ENCODE data around the gene ITPRIP. TPM values are rescaled to one million over a fixed set of nuclear protein-coding genes. Genes with fewer than 3 reads are reported as not detected.

Gene ITPRIP
- total RNA-seq, 1 experiment from 2014 or later, result 22.5 TPM

GRCh38 chr10:104347295-104348045, 9.2 kb upstream of the ITPRIP start:
- Histone ChIP-seq H3K4me2 (ENCODE audit: insufficient read depth, insufficient read length, low read length) (no peak overlapping the region), H3K9ac (ENCODE audit: extremely low read depth, insufficient read length, low read length) (no peak overlapping the region), H3T11ph (ENCODE audit: low read length) (no peak overlapping the region), H3K56ac (ENCODE audit: insufficient read length, low read depth, low read length) (no peak overlapping the region), H3K14ac (ENCODE audit: insufficient read depth, low read length) (no peak overlapping the region), H3K23me2 (ENCODE audit: insufficient read length, low read depth, low read length, poor library complexity, severe bottlenecking) (no peaks in the 10 kb centered on the region), H2BK15ac (ENCODE audit: low read depth, low read length) (no peak overlapping the region), H4K20me1 (ENCODE audit: control insufficient read depth, insufficient read depth, insufficient read length) (no peaks in the 10 kb centered on the region), H2AK5ac (ENCODE audit: insufficient read length, low read length) (no peak overlapping the region), H4K91ac (ENCODE audit: insufficient read length, low read depth, low read length) (no peak overlapping the region), H3K9me3 (ENCODE audit: control insufficient read depth, low read depth, low read length) (no peaks in the 10 kb centered on the region), H3K27ac (ENCODE audit: insufficient read length, low read depth, low read length) (no peak overlapping the region), H3K79me2 (ENCODE audit: insufficient read depth, low read length) (no peaks in the 10 kb centered on the region), H3K18ac (ENCODE audit: insufficient read length, low read depth, low read length) (no peak overlapping the region), H3K4ac (ENCODE audit: low read depth, low read length) (no peak overlapping the region), H3K23ac (ENCODE audit: insufficient read length, low read depth, low read length) (no peak overlapping the region), H2AFZ (ENCODE audit: low read length) (no peak overlapping the region), H2BK12ac (ENCODE audit: insufficient read length, low read depth, low read length) (no peak overlapping the region), H2BK120ac (ENCODE audit: low read depth, low read length, poor library complexity, severe bottlenecking) (no peak overlapping the region), H4K8ac (replicated peaks; ENCODE audit: insufficient read length, low read depth, low read length) (no peak overlapping the region), H2BK5ac (ENCODE audit: insufficient read length, low read length) (no peak overlapping the region), H4K5ac (ENCODE audit: insufficient read length, low read depth, low read length) (no peak overlapping the region), H3K27me3 (ENCODE audit: insufficient read depth, low read length) (no peaks in the 10 kb centered on the region; the same call in 1 of the 2 replicates), H2BK20ac (ENCODE audit: low read depth, low read length, poor library complexity, severe bottlenecking) (no peak overlapping the region), H3K4me1 (ENCODE audit: insufficient read depth, low read length) (peaks cover 8% of the 10 kb centered on the region; the same call in 1 of the 2 replicates), H3K79me1 (ENCODE audit: insufficient read depth, low read depth, low read length, poor library complexity, severe bottlenecking) (no peaks in the 10 kb centered on the region)
- peaks cover 7 to 8% of the 10 kb centered on the region in 2 experiments; a peak in 3 of 4 replicates for H3K4me1 Mint-ChIP-seq
- H3K27me3 Mint-ChIP-seq (ENCODE audit: low read depth), result no peaks in the 10 kb centered on the region; the same call in 1 of the 2 replicates
- no peak for TF ChIP-seq CTCF (conservative IDR thresholded peaks at IDR 0.05)
- H3K27ac Mint-ChIP-seq, result no peak overlapping the region
- no peak overlapping the region for H3K4me3 Mint-ChIP-seq
- H3K36me3 Mint-ChIP-seq (ENCODE audit: insufficient read depth in 1 of 3, low read depth in 3 of 3), result no peaks in the 10 kb centered on the region
- H3K9me3 Mint-ChIP-seq, result no peaks in the 10 kb centered on the region
- WGBS (ENCODE audit: extremely low coverage, insufficient read length, low lambda C conversion rate), result no CpG with 5 or more reads among the region's 4 CpGs
- no peak for DNase-seq
